SK-MEL-5 (cell line): ENCODE measurements around the gene GOLGA1. TPM values are rescaled to one million over a fixed set of nuclear protein-coding genes. Genes with fewer than 3 reads are reported as not detected.

Experiments
- DNase-seq: peaks from one replicate; pipeline ENCODE4 v3.0.0-alpha.2; 2016; ENCODE audit warnings: low read depth, low spot score
- in situ Hi-C: cut with HindIII; loops from 2 replicates; pipeline ENCODE4 v1.10.0; 2016; ENCODE audit warnings: low sequenced_read_pairs, high pct_unique_total_duplicates, low pct_unique_long_range_greater_than_20kb
- total RNA-seq: library from RNA; depleted of rRNA; stranded (reverse); fragments of >200 nt; shearing (Covaris generic); gene quantifications from 2 replicates; pipeline ENCODE4 v1.2.3, GENCODE V29; 2014

GOLGA1 gene
- total RNA-seq, 1 experiment from 2014 or later, result 25.9 TPM

- in situ Hi-C loops, result no loop called here
- DNase-seq, result no peak
These were observed 67.2 kb downstream of the GOLGA1 start for GRCh38 chr9:124873664-124874063.

- DNase-seq, result no peak
- in situ Hi-C loops, result no loop called here
These were observed 69.7 kb downstream of the GOLGA1 start for GRCh38 chr9:124871156-124871561.

- DNase-seq, result no peak
- in situ Hi-C loops, result no loop called here
These were observed 70.2 kb downstream of the GOLGA1 start for GRCh38 chr9:124870723-124871122.

- DNase-seq, result no peak
- in situ Hi-C loops, result no loop called here
These were observed 70.8 kb downstream of the GOLGA1 start for GRCh38 chr9:124869986-124870560.

GRCh38 chr9:124869466-124869985 lies 71.4 kb downstream of the GOLGA1 start:
- no peak for DNase-seq
- in situ Hi-C loops, result no loop called here

GRCh38 chr9:124868511-124869465 lies 72.1 kb downstream of the GOLGA1 start:
- in situ Hi-C loops, result no loop called here
- DNase-seq, result peak; percentile 85

GRCh38 chr9:124863371-124863871 lies 77.5 kb downstream of the GOLGA1 start:
- no peak for DNase-seq
- in situ Hi-C loops, result no loop called here

GRCh38 chr9:124861342-124862229 lies 79.3 kb downstream of the GOLGA1 start, which contains the start of the genes ARPC5L and RPL35:
TSS of gene ARPC5L (plus strand) at chr9:124862130. CDS start at chr9:124869291, 7,161 bp downstream.
TSS of gene RPL35 (minus strand) at chr9:124861957. CDS start at chr9:124861912, 45 bp downstream.
- in situ Hi-C loops, result no loop called here
- peak; percentile 90 for DNase-seq

GRCh38 chr9:124860582-124861341 lies 80.1 kb downstream of the GOLGA1 start:
- in situ Hi-C loops, result no loop called here
- DNase-seq, result no peak

- in situ Hi-C loops, result no loop called here
- no peak for DNase-seq
These were observed 80.9 kb downstream of the GOLGA1 start for GRCh38 chr9:124859803-124860581.

GRCh38 chr9:124858330-124859046 lies 82.4 kb downstream of the GOLGA1 start:
- DNase-seq, result no peak
- in situ Hi-C loops, result no loop called here

GRCh38 chr9:124857533-124858162 lies 83.2 kb downstream of the GOLGA1 start:
- in situ Hi-C loops, result no loop called here
- no peak for DNase-seq

GRCh38 chr9:124855944-124856765 lies 84.7 kb downstream of the GOLGA1 start:
- in situ Hi-C loops, result no loop called here
- peak; percentile 63 for DNase-seq

- in situ Hi-C loops, result no loop called here
These were observed 85.3 kb downstream of the GOLGA1 start for GRCh38 chr9:124855566-124855943.

More at GRCh38 chr9:124855566-124855943, 85.3 kb downstream of the GOLGA1 start:
- no peak for DNase-seq
